Stimulated activated CD8-positive, alpha-beta memory T cell treated with anti-CD3 and anti-CD28 coated beads, Interleukin-12 subunit alpha, Interleukin-12 subunit beta, amount 100 ng/mL, for 4 hours (primary cell): Measurements from ENCODE around the gene RIPOR1.

Experiments used
- DNase-seq: peaks from one replicate; pipeline ENCODE4 v3.0.0-alpha.2; 2020; ENCODE audit warnings: low read depth

RIPOR1 gene

DNA sequence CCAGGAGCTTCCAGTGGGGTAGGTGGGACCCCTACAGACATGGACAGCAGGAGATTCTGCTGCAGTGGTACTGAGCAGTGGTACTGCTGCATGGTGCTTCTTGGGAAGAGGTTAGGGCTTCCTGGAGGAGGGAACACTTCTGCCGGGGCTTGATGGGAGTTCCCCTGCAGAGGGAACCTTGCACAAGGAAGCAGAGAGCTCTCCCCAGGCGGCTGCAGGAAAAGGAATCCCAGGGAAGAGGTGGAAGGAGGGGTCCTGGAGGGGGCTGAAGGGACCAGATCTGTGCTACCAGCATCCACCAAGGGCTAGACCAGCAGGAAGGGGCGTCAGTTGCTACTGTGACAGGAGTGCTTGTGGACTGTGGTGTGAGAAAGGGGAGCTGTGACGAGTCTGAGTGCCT is 10.6 kb downstream of the RIPOR1 start:
- no peak for DNase-seq

DNA sequence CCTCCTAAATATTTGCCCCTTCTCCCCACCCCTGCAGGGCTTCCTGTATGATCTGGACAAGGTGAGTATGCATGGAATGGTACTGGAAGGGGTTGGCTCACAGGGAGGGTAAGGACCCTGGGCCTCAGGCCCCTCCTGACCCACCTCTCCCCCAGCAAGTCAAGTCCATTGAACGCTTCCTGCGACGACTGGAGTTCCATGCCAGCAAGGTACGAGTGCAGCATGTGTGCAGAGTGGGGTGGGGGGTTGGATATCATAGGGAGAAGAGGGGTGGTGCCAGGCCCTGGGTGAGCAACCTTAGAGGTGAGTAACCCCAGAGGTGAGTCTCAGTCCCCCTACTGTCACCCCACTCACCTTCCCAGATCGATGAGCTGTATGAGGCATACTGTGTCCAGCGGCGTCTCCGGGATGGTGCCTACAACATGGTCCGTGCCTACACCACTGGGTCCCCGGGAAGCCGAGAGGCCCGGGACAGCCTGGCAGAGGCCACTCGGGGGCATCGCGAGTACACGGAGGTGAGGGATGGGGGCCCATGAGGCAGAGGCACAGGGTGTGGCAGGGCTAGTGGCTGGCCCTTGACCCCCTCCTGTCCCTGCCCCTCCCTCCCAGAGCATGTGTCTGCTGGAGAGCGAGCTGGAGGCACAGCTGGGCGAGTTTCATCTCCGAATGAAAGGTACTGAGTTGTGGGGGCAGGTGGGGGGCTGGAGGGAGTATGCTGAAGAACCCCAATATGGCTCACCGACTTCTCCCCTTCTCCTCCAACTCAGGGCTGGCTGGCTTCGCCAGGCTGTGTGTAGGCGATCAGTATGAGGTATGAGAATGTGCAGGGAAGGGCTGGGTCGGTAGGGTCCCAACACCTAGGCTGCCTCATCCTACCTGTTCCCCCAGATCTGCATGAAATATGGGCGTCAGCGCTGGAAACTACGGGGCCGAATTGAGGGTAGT is 11.3 kb downstream of the RIPOR1 start:
- DNase-seq: no peak

- DNase-seq: no peak
These were observed 12.1 kb downstream of the RIPOR1 start for GRCh38 chr16:67540756-67541155.

DNA sequence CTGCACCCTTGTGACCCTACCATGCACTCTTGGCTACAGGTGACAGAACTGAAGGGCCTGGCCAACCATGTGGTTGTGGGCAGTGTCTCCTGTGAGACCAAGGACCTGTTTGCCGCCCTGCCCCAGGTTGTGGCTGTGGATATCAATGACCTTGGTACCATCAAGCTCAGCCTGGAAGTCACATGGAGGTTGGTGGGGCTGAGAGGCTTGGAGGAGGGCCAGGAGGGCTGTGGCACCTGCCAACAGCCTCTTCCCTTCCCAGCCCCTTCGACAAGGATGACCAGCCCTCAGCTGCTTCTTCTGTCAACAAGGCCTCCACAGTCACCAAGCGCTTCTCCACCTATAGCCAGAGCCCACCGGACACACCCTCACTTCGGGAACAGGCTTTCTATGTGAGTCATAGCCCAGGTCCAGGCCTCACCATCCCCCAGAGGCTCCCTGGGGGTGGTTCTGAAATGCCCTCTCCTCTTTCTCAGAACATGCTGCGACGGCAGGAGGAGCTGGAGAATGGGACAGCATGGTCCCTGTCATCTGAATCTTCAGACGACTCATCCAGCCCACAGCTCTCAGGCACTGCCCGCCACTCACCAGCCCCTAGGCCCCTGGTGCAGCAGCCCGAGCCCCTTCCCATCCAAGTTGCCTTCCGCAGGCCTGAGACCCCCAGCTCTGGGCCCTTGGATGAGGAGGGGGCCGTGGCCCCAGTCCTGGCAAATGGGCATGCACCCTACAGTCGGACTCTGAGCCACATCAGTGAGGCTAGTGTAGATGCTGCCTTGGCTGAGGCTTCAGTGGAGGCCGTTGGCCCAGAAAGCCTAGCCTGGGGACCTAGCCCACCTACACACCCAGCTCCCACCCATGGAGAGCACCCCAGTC is 13.0 kb downstream of the RIPOR1 start:
- DNase-seq: no peak

DNA sequence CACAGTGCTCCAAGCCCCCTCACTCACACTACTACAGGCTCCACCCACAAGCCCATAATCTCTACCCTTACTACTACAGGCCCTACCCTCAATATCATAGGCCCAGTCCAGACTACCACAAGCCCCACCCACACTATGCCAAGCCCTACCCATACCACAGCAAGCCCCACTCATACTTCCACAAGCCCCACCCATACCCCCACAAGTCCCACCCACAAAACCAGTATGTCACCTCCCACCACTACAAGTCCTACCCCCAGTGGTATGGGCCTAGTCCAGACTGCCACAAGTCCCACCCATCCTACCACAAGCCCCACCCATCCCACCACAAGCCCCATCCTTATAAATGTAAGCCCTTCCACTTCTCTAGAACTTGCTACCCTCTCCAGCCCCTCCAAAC is 13.8 kb downstream of the RIPOR1 start:
- DNase-seq: peak; percentile 36

- no peak for DNase-seq
These were observed 14.4 kb downstream of the RIPOR1 start for GRCh38 chr16:67543036-67543435.

- no peak for DNase-seq
These were observed 15.0 kb downstream of the RIPOR1 start for GRCh38 chr16:67543582-67543981.

DNA sequence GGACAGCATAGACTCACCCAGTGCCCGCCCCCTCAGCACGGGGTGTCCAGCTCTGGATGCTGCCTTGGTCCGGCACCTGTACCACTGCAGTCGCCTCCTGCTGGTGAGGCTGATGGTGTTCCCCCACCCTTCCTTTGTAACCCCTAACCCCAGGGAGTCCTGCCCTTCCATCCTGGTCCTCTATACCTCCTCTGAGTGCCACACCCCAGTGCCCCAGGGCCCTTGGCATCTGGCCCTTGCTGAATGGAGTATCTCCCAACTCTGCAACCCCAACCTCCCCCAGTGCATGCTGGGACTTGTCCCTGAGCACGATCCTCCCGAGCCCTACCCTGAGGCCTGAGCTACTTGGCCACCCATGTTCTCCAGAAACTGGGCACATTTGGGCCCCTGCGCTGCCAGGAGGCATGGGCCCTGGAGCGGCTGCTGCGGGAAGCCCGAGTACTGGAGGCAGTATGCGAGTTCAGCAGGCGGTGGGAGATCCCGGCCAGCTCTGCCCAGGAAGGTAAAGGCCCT is 15.8 kb downstream of the RIPOR1 start:
- no peak for DNase-seq

- no peak for DNase-seq
These were observed 16.4 kb downstream of the RIPOR1 start for GRCh38 chr16:67544844-67545664.

DNA sequence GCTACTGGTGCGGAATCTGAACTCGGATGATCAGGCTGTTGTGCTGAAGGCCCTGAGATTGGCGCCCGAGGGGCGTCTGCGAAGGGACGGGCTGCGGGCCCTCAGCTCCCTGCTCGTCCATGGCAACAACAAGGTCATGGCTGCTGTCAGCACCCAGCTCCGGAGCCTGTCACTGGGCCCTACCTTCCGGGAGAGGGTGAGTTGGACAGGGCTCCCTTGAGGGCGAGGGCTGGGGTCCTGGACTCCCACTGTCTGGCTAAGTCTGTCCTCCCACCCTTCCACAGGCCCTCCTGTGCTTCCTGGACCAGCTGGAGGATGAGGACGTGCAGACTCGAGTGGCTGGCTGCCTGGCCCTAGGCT is 17.0 kb downstream of the RIPOR1 start:
- DNase-seq: no peak

DNA sequence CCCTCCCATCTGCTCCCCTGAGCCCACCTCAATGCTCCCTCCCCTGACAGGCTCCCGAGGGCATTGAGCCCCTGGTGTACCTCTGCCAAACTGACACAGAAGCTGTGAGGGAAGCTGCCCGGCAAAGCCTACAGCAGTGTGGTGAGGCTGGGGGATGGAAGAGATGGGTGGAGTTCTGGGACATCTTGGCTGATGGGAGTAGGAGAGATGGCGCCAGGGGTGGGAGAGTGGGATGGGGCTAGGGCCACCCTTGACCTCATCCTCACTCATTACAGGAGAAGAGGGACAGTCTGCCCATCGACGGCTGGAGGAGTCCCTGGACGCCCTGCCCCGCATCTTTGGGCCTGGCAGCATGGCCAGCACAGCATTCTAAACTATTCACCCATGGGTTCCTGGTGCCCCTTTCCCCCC is 17.5 kb downstream of the RIPOR1 start:
- DNase-seq: no peak

DNA sequence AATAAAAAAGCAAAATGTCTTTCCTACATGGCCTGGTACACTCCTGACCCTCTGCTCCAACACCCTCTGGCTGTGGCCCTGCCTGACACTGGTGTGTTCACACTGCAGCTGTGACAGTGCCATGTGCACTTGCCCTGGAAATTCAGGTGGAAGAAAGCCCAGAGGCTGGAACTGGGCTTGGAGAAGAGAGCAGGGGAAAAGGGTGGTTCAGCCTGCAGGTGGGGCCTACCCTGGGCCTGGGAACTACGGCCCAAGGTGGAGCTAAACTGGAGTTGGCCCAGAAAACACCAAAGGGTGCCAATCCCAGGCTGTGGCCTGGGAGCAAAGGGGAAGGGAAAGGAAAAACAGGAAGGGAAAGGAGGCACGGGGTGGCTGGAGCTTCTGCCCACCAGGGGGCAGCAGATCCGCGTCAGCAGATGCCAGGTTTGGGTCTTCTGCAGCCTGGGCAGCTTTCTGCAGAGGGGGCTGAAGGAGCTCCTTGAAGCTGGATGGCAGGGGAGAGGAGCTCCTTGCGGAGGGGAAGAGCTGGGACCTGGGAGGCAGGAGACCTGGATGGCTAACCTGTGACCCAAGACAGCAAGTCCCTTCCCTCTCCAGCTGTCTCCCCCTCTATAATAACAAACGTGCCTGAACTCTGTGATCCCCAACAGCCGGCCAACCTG is 18.3 kb downstream of the RIPOR1 start:
- DNase-seq: peak; percentile 53

GRCh38 chr16:67547423-67548264 is 19.0 kb downstream of the RIPOR1 start:
- no peak for DNase-seq

GRCh38 chr16:67548265-67549126 is 19.9 kb downstream of the RIPOR1 start:
- no peak for DNase-seq

DNA sequence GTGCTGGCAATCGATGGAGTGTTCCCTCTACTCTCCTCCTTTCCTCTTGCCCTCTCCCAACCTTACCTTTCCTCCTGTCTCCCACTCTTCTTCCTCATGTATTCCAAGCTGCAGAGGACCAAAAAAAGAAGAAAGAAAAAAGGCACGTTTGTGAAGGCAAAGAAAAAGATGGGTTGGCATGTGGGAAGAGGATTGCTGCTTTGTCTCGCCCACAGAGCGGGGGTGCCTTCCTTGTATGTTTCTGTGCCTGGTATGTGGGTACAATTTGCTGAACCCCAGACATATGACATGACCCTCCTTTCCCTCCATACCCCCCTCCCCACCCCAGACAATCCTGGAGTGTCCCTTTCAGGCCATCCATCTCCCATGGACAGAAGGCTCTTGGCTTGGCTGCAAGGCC is 20.6 kb downstream of the RIPOR1 start:
- no peak for DNase-seq

- no peak for DNase-seq
These were observed 21.3 kb downstream of the RIPOR1 start for GRCh38 chr16:67549936-67550335.

GRCh38 chr16:67551091-67551490 is 22.5 kb downstream of the RIPOR1 start:
- no peak for DNase-seq

DNA sequence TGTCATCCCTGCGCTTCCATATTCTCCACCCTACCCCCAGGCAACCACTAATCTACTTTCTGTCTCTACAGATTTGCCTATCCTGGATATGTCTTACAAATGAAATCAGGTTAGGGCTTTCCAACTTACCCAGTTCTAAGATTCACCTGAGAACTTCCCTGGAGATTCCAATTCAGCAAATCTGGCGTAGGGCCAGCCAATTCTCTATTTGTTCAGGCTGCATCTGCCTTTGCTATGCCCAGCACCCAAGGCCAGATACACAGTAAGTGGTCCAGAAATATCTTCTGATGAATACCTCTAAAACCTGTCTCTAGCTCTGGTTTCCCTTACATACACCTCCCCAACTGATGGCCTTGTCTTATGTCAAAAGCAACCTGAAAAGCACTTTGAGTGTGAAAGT is 23.3 kb downstream of the RIPOR1 start:
- DNase-seq: no peak

DNA sequence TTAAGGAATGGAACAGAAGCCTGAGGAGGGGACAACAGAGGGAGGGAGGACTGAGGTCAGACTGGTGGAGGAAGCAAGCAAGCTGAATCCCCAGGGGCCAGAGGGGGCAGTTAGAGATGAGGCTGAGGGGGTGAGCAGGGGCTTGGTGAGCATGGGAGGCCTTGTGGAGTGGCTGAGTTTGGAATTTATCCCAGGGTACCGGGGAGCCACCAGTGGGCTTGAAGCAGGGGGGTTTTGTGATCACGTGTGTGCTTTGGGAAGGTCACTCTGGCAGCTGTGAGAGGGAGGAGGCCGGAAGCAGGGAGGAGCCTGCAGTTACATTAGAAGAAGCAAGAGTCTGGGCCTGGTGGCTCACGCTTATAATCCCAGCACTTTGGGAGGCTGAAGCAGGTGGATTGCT is 23.8 kb downstream of the RIPOR1 start:
- DNase-seq: no peak
